Right renal pelvis (tissue), 4 donors: ENCODE data around the gene SRGAP2C. TPM values are rescaled to one million over a fixed set of nuclear protein-coding genes. Genes with fewer than 3 reads are reported as not detected.
"Not testable (repeated sequence)": the region's sequence is repeated elsewhere in the genome, so short reads cannot be mapped to it uniquely, and the experiment has no call there.

Experiments used
- DNase-seq, 4 donors: peaks; one replicate each; pipeline ENCODE4 v3.0.0-alpha.2; 2013; ENCODE audit warnings: low read depth in 4 of 4, low spot score in 3 of 4, missing footprints in 1 of 4
- polyA plus RNA-seq, 4 donors: library from polyadenylated mRNA; unstranded; fragments of 120-200 nt; gene quantifications; one replicate each; pipeline ENCODE4 v1.2.1, GENCODE V29; 2013; ENCODE audit not compliant: insufficient read length in 4 of 4

The SRGAP2C gene
- polyA plus RNA-seq, 4 donors, result 18.9 to 26.5 (median 22.9) TPM

GRCh38 chr1:121185140-121185708, 449 bp downstream of the SRGAP2C start:
- DNase-seq, result not testable (repeated sequence)

GRCh38 chr1:121186191-121186590, 1.4 kb downstream of the SRGAP2C start:
- DNase-seq, result not testable (repeated sequence)

GRCh38 chr1:121187914-121188313, 3.1 kb downstream of the SRGAP2C start:
- not testable (repeated sequence) for DNase-seq

GRCh38 chr1:121192512-121192911, 7.7 kb downstream of the SRGAP2C start:
- DNase-seq, result not testable (repeated sequence)

GRCh38 chr1:121197095-121197882, 12.5 kb downstream of the SRGAP2C start:
- not testable (repeated sequence) for DNase-seq

GRCh38 chr1:121199763-121200162, 15.0 kb downstream of the SRGAP2C start:
- not testable (repeated sequence) for DNase-seq

- DNase-seq, result not testable (repeated sequence)
These were observed 15.5 kb downstream of the SRGAP2C start for GRCh38 chr1:121200232-121200631.

- DNase-seq, result not testable (repeated sequence)
These were observed 16.5 kb downstream of the SRGAP2C start for GRCh38 chr1:121200985-121201981.

GRCh38 chr1:121202986-121203385, 18.2 kb downstream of the SRGAP2C start:
- not testable (repeated sequence) for DNase-seq

- not testable (repeated sequence) for DNase-seq
These were observed 21.3 kb downstream of the SRGAP2C start for GRCh38 chr1:121205786-121206711.

GRCh38 chr1:121207328-121207727, 22.6 kb downstream of the SRGAP2C start:
- DNase-seq, result not testable (repeated sequence)

- not testable (repeated sequence) for DNase-seq
These were observed 23.6 kb downstream of the SRGAP2C start for GRCh38 chr1:121208375-121208774.

- DNase-seq, result not testable (repeated sequence)
These were observed 26.0 kb downstream of the SRGAP2C start for GRCh38 chr1:121210778-121211177.

- DNase-seq, result not testable (repeated sequence)
These were observed 28.7 kb downstream of the SRGAP2C start for GRCh38 chr1:121213491-121213890.

GRCh38 chr1:121214544-121215156, 29.9 kb downstream of the SRGAP2C start:
- not testable (repeated sequence) for DNase-seq

- DNase-seq, result not testable (repeated sequence)
These were observed 31.1 kb downstream of the SRGAP2C start for GRCh38 chr1:121215699-121216417.

GRCh38 chr1:121216676-121217075, 31.9 kb downstream of the SRGAP2C start:
- DNase-seq, result not testable (repeated sequence)

- not testable (repeated sequence) for DNase-seq
These were observed 37.0 kb downstream of the SRGAP2C start for GRCh38 chr1:121221770-121222169.
